HG02970 (cell line): ENCODE measurements around the gene SLC19A1.

Experiments used
- ATAC-seq: cut with Tn5 transposase; IDR thresholded peaks from one replicate; pipeline ENCODE4 v1.9.1; 2021; ENCODE audit warnings: mild to moderate bottlenecking, moderate library complexity, moderate number of reproducible peaks; ENCODE audit not compliant: unreplicated experiment, low FRiP score

SLC19A1 gene

DNA sequence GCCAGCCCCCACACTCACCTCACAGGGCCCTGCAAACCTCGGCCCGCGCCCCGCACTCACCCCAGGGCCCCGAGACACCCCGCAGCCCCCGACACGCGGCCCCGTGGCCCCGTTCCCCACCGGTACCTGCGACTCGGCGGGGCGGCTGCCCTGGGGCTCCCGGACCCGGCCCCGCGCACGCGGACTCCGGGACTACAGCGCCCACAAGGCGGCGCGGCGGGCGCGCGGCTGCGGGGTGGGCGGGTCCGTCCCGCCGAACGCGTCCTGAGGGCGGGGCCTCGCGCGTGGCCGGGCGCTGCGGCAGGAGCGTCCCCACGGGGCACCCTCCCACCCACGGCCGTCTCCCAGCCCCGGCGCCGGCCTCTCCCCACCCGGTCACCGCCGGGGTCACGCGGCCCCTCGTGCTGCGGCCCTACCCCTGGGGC lies at the start of gene SLC19A1:
SLC19A1 (minus strand) TSS at position 199 of the 425 bp plus-strand sequence. CDS start 4,481 bp downstream, outside the sequence.
- peak; percentile 47 for ATAC-seq

DNA sequence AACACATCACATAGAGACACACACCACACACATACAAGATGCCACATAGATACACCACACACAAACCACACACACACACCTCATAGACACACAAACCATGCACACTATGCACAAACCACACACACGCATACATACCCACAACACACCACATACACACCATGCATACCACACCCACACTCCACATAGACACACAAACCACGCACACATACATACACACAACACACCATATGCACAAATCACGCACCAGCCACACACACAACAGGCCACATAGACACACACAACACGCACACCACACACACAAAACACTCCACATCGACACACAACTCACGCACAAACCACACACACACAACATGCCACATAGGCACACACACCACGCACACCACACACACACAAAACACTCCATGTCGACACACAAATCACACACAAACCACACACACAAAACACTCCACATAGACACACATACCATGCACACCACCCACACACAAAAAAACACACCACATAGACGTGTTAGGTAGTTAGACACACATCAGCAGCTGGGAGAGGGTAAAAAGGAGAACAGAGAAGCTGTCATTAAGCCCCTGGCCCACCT lies 49.5 kb upstream of the SLC19A1 start:
- no peak for ATAC-seq

DNA sequence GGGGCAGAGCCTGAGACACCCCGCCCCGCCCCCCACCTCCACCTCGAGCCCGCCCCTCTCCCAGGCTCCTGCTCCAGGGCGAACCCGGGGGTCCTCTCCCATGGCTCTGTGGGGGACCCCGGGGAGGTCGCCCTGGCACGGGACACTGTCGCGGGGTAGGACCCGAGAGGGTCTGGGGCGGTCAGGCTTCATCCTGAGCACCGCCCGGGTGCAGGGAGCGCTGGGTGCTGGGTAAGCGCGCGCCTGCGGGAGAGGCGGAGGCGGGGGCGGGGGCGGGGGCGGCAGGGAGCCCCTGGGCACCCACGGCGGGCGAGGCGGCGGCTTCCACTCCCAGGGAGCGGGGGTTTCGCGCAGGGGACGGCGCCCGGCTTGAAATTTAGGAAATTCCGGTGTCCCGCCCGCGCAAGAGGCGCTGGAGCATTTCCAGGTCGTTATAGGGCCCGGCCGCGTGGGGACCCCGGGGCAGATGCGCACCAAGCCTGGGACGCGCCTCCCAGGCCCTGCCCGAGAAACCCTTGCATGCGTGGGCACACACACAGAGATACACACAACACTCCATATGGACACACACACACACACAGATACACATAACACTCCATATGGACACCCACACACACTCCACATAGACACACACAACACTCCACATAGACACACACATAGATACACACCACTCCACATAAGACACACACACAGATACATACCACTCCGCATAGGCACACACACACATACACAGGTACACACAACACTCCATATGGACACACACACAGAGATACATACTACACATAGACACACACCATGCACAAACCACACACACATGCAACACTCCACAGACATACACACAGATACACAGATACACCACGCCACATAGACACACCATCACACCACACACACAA lies 48.7 kb upstream of the SLC19A1 start:
- no peak for ATAC-seq

DNA sequence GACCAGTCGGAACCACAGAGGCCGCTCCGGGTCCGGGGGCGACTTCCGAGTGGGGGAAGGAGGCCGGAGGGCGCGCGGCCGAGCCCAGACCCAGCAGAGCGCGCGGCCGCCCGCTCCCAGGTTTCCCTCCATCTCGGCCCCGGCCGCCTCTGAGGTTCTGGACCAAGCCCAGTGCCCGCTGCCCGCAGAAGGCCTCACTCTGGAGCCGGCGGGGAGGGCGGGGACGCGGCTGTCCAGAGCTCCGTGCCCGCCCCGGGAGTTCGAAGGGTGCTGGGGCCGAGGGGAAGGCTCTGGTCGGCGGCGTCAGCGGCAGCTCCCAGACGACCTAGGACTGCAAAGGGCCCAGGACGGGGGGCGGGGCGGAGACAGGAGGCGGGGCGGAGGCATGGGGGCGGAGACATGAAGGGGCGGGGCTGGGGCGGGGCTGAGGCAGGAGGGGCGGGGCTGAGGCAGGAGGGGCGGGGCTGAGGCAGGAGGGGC lies 48.0 kb upstream of the SLC19A1 start:
- no peak for ATAC-seq

DNA sequence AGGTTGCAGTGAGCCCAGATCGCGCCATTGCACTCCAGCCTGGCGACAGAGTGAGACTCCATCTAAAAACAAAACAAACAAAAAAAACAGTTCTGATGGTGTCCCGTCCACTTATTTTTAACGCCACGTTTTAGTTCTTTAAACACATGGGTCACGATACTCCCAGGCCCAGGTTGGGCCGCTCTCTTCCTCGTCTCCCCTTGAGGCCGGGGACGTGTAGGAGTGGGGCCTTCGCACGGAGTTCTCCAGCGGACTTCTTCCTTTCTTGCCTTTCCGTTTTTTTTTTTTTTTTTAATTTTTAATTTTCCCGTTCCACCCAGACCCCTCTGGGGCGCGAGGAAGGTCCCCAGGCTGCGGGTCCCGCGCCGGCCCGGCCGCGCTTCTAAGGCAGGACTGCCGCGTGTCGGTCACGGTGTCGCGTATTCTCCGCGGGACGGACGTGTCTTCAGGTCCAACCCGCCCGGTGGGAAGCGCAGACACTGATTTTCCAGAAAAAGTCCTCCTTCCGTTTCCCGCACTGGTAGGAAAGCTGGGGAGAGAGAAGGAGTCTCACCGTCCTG lies 47.5 kb upstream of the SLC19A1 start:
- ATAC-seq, result no peak

DNA sequence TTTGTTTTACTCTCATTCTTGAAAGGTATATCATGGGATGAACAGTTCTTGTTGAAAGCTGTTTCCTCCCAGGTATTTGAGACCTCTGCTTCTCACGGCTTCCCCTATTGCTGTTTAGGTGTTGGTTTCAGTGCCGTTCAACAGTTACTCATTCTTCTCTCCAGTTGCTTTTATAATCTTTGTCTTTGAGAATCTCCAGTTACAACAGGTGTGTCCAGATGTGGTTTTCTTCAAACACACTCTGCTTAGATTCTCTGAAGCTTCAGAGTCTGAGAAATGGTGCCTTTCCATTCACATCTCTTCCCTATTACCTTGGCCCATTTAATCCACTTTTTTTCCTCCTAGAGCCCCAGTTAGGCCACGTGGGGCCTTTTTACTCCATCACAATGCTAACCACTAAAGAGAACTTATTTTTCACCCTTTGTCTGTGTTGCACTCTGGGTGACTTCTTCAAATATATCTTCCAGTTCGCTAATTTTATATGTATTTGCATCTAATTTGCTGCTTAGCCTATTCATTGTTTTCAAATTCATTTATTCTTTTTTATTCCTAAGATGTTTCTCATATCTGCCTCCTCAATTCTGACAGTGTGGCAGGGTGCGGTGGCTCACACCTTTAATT lies 46.7 kb upstream of the SLC19A1 start:
- ATAC-seq, result no peak

DNA sequence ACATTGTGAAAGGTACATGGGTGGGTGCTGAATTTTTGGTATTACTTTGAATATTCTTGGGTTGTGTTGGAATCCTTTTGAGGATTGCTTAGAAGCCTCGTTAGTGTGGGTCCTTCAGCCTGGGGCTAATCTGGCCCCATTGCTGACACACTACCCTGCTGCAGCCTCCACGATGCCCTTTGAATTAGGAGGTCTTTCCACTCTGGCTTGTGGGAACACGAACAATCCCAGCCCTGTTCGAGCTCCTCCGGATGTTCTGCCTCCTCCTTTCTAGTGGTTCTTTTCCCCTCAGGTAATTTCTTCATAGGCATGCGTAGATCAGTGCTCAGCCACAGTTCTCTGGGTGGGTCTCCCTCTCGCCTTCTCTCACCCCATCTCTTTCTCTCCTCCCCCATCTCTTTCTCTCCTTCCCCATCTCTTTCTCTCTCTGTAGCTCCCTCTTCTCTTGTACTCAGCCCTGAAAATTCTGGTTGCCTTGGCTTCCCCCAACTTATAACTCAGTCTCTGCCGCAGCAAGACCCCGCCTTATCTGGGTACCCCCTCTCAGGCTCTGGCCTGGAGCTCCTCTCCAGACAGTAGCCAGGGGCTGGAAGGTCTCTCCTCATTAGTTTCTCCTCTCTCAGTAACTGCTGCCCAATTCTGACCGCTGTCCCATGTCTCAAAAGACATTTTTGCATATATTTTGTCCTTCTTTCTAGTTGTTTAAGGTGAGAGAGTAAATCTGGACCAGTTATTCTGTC lies 46.0 kb upstream of the SLC19A1 start:
- no peak for ATAC-seq

DNA sequence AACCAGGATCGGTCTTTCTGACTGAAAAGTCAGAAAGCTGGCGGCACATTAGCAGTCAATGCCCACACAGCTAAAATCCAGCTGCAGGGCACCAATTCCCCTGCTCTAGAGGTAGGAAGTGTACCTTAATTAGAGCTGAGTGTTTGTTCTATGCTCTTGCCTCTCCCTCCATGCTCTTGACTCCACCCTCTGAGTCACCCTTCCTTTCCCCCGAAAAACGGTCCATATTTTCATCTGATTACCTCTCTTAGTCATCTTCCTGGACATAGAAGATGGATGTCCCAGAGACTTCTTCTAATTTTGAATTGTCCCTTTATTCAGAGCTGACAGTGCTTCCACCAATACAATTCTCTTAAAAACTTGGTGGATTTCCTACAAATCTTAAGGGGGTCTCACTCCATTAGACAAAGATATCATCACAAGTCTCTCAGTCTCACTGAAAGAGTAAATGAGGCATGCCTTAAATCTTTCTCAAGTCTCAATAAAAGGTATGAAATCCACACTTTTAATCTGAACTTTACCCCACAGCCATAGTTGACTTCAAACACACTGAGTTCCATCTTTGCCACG lies 44.1 kb upstream of the SLC19A1 start:
- no peak for ATAC-seq

DNA sequence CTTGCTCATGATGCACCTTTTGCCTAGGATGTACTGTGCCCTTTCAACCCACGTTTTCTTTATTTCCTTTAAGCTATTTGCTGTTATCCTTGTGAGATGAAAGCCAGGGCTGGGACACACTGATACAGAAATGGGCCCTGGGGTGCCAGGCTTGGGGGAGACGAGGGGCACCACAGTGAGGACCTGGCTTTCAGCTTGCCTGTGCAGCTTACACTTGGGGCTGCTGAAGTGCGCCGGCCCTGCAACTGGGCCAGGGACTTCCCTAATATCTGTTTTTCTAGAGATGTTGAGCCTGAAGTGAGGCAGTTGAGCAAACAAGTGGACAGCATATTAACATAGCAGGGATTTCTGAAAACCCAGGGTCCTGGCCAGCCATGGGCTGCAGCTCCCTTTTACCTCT lies 42.5 kb upstream of the SLC19A1 start:
- no peak for ATAC-seq

DNA sequence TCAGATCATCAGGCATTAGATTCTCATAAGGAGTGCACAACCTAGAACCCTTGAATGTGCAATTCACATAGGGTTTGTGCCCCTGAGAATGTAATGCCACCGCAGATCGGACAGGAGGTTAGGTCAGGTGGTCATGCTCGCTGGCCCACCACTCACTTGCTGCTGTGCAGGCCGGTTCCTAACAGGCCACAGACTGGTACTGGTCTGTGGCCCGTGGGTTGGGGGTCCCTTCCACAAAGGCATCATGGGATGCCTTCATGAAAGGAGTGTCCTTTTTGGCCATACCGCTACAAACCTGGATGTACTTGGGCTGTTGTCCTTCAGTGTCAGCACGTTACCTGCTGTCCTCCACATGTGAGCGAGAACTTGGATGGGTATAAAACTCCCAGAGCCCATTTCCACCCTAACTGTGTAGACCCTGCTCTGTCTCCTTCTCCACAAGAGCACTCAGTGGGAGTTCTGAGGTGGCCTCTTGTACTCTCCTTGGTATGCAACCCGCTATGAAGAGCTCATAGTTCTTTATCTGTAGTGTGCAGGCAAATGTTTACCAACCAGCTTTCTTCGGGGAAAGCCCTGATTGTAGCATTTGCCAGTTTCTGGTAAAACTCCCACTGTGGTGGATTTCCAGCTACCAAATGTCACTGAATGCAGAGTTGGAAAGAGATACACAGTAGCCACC lies 41.7 kb upstream of the SLC19A1 start:
- no peak for ATAC-seq

DNA sequence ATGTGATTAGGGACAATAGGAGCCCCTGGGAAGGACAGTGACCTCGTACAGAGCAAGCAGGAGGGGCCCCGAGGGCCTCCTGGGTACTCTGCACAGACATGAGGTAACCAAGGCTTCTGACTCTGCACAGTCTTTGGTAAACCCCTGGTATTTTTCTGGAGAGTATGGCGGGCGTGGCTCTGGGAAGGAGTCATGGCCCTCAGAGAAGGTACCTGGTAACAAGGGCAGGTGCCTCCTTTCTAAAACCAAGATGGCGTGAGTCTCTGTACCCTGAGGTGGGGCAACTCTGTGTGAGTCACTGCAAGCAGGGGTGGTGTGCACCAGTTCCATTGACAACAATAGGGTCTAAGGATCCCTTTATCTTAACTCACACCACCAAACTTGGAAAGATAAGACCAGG lies 39.9 kb upstream of the SLC19A1 start:
- no peak for ATAC-seq

DNA sequence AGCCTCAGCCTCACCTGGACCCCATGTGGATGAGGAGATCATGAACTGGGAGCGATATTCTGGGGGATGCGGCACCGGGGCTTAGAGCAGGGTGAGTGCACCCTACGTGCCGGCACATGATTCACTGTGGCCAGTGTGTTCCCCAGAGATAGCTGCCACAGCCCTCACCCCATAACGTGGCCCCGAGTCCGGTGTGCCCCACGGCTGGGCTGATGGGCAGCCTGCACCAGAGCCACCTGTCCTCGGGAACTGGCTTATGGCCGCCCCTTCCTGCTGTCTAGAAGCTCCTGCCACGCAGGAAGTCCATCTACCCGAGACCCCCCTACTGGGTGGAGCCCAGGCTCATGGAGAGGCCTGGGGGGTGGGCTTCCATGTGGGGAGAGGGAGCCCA lies 39.1 kb upstream of the SLC19A1 start:
- ATAC-seq, result no peak

DNA sequence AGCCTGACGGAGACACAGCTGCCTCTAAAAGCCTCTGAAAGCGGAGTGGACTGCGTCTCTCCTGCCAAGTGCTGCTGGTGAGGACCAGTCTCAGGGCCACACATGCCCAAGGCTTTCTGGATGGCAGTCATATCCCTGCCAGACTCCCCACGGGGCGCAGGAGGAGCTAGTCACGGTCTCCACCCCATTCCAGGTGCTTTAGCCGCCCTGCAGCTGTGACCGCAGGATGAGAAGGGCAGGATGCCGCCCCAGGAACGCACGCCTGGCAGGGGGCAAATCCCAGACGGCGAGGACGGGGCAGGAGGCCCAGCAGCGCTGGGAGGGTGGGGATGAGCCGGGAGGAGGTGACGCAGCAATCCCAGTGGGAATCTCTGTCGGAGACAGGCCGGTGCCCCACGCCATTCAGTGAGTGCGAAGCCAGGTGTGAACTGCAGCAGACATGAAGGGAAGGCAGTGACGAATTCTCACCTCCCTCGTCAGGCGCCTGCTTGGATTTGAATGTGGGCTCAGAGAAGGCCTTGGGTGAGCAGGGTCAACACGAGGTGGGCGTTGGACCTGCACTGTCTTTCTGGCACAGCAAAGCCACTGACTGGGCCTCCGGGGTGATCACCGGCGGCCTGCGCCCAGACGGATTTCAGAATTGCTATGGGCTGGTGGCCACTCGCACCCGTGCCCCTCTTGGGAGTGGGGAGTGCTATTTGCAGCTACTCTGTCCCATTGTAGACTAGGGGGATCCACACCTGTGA lies 38.5 kb upstream of the SLC19A1 start:
- no peak for ATAC-seq

DNA sequence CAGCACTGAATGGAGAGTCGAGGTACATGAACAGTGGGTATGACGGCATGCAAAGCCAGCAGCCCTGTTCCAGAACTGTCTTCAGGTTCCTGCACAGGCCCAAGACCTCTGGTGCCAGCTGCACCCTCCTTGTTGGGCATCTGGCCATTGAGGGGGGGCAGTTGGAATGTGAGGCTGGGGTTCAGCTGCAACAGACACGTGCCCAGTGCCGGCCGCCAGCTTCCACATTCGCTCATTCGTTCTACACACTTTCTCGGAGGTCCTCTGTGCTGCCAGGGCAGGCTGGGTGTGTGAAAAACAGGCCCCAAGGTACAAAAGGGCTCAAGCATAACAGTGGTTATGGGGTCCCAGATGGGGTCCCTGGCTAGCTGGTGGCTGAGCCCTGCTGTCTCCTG lies 37.9 kb upstream of the SLC19A1 start:
- ATAC-seq, result no peak

DNA sequence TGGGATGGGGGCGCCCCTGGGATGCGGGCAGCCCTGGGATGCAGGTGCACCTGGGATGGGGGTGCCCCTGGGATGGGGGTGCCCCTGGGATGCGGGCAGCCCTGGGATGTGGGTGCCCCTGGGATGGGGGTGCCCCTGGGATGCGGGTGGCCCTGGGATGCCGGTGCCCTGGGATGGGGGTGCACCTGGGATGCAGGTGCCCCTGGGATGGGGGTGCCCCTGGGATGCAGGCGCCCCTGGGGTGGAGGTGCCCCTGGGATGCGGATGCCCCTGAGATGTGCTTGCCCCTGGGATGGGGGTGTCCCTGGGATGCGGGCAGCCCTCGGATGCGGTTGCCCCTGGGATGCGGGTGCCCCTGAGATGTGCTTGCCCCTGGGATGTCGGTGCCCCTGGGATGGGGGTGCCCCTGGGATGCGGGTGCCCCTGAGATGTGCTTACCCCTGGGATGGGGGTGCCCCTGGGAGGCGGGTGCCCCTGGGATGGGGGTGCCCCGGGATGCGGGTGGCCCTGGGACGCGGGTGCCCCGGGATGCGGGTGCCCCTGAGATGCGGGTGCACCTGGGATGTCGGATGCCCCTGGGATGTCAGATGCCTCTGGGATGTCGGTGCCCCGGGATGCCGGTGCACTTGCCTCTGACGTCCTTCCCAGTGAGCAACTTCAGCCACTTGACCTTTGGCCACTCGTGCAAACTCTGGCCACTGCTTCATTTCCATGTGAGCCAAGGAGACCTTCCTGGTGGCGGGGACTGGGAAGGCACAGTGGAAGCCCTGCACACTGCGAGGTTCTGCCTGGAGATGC lies 37.3 kb upstream of the SLC19A1 start:
- ATAC-seq, result no peak

DNA sequence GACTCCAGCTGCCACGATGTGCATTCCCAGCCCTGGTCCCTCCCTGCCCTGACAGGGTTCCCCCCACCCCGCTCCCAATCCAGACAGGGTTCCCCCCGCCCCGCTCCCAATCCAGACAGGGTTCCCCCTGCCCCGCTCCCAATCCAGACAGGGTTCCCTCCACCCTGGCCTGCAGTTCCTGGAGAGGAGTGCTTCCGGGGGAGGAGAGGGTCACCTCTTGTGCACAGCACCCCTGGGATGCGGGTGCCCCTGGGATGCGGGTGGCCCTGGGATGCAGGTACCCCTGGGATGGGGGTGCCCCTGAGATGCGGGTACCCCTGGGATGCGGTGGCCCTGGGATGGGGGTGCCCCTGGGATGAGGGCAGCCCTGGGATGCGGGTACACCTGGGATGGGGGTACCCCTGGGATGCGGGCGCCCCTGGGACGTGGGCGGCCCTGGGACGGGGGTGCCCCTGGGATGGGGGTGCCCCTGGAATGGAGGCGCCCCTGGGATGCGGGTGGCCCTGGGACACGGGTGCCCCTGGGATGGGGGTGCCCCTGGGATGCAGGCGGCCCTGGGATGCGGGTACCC lies 36.7 kb upstream of the SLC19A1 start:
- no peak for ATAC-seq

DNA sequence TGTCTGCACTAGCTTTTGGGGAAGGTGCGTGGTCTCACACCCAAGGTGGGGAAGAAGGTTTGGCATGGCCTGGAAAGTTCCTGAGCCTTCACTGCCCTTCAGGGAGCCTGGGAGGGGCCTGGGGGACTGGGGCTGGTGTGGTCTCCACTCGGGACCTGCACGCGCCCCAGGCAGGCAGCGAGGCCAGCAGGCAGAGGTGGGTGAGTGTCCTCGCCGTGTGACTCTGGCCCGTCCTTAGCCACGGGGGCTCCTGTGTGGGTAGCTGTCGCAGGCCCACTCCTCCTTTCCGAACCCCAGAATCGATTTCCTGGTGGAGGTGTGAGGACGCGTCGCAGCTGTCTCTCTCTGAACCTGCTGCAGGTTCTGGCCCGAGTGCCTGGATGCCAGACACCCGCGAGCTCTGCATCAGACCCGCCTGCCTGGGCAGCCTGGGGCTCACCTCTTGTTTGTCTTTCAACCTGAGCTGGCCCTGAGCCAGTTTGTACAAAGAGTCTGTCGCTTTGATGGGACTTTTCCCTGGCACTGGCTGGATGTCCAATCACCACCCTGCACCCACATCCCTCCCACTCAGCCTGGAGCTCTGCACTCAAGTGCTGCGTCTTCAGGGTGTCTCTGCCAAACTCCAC lies 36.0 kb upstream of the SLC19A1 start:
- ATAC-seq, result no peak
